ENCODE results near the gene CRLF2. TPM values are rescaled to one million over a fixed set of nuclear protein-coding genes. Genes with fewer than 3 reads are reported as not detected.
"Not testable (repeated sequence)": the region's sequence is repeated elsewhere in the genome, so short reads cannot be mapped to it uniquely, and the experiment has no call there.

CRLF2 gene
- total RNA-seq, 2 experiments from 2014 or later, result 0.44 to 1.3 TPM

DNA sequence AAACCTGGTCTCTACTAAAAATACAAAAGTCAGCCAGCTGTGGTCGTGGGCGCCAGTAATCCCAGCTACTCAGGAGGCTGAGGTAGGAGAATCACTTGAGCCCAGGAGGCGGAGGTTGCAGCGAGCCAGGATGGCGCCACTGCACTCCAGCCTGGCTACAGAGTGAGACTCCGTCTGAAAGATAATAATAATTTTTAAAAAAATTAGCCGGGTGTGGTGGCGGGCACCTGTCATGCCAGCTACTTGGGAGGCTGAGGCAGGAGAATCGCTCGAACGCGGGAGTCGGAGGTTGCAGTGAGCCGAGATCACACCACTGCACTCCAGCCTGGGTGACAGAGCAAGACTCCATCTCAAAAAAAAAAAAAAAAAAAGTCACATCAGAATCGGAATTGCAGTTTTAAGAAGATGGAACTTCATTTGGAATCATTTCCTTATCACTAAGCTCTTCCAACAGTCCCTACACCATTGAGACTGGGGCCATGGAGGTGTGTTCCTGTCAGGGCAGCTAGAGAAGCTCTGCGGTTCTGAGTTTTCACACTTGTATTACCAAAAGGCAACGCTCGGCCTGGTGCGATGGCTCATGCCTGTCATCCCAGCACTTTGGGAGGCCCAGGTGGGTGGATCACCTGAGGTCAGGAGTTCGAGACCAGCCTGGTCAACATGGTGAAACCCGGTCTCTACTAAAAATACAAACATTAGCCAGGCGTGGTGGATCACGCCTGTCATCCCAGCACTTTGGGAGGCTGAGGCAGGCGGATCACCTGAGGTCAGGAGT lies 55.6 kb downstream of the CRLF2 start:
- intact Hi-C loops (cut with micrococcal nuclease); H3K36me3 Mint-ChIP-seq; H3K4me1 Mint-ChIP-seq (ENCODE audit: low read depth); H3K27ac Mint-ChIP-seq; POLR2A ChIA-PET; H3K27me3 Mint-ChIP-seq; DNase-seq; CTCF ChIA-PET; H3K4me3 Mint-ChIP-seq; H3K9me3 Mint-ChIP-seq: not testable (repeated sequence)

DNA sequence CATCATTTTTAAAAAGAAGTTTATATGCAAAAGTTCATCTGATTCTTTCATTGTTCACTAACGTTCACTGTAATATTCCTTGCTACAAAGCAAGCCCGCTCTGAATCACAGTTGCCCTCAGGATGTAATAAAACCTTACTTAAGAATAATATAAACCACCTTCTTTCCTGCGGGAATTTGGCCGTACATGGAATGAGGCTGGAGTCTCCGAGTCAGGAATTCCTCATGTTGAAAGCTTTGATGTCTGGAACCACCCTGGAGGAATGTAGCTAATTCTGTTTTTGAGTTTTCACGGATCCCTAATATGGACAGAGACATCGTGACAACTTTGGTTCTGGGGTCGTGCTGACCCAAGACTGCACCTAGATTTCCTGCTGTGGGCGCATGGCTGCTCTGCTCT lies 58.5 kb downstream of the CRLF2 start:
- Mint-ChIP-seq H3K4me1 (ENCODE audit: low read depth) (no peaks in the 10 kb centered on the region), H3K27ac (no peak overlapping the region), H3K27me3 (peaks cover 4% of the 10 kb centered on the region), H3K9me3 (peaks cover 2% of the 10 kb centered on the region), H3K36me3 (no peaks in the 10 kb centered on the region), H3K4me3 (no peak overlapping the region)
- POLR2A ChIA-PET, result no interaction called here
- CTCF ChIA-PET, result no interaction called here
- no peak for DNase-seq
- intact Hi-C loops (cut with micrococcal nuclease), result no loop called here

DNA sequence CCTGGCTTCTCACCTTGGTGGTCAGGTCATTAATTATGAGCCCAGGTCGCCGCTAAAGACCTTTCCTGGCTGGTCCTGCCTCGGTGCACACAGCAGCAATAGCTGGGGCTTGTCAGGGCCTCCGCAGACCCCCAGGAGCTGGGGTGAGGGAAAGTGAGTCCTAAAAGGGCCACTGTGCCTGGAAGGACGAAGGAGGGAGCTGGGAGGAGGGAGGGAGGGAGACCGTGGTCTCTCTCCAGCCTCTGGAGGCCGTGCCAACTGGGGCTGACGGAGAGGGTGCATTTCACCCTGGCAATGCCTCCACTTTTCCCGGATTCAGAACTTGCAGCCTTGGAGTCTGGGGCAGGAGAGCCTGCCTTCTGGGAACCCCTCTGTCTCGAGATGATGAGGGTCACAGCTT lies 60.4 kb downstream of the CRLF2 start:
- DNase-seq, result no peak
- Mint-ChIP-seq H3K9me3 (no peaks in the 10 kb centered on the region), H3K4me3 (no peak overlapping the region), H3K36me3 (no peaks in the 10 kb centered on the region), H3K27ac (no peak overlapping the region), H3K27me3 (peaks cover 6% of the 10 kb centered on the region), H3K4me1 (ENCODE audit: low read depth) (no peaks in the 10 kb centered on the region)
- CTCF ChIA-PET, result no interaction called here
- POLR2A ChIA-PET, result no interaction called here
- intact Hi-C loops (cut with micrococcal nuclease), result no loop called here

DNA sequence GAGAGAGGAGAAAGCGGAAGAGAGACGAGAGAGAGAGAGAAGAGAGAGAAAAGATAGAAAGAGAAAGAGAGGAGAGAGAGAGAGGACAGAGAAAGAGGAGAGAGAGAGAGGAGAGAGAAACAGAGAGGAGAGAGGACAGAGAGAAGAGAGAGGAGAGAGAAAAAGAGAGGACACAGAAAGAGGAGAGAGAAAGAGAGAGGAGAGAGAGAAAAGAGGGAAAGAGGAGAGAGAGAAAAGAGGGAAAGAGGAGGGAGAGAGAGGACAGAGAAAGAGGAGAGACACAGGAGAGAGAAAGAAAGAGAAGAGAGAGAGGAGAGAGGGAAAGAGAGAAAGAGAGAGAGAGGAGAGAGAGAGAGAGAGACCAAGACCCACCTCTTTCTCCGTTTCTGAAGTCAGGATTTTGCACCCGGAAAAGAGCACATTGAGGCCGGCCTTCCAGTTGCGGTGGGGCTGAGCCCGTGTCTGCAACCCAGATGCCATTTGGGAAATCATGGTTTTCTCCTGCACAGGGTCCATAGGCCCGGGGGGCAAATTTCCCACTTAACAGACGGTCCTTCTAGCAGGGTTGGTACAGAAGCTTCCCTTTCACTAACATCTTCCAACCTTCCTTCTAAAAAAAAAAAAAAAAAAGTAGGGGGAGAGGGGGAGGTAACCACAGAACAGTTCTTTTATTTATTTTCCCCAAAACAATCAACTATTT lies 60.9 kb downstream of the CRLF2 start:
- Mint-ChIP-seq H3K4me3 (no peak overlapping the region), H3K4me1 (ENCODE audit: low read depth) (no peaks in the 10 kb centered on the region), H3K27me3 (peaks cover 6% of the 10 kb centered on the region), H3K9me3 (no peaks in the 10 kb centered on the region), H3K27ac (no peak overlapping the region), H3K36me3 (no peaks in the 10 kb centered on the region)
- DNase-seq, result no peak
- intact Hi-C loops (cut with micrococcal nuclease), result no loop called here
- CTCF ChIA-PET, result no interaction called here
- POLR2A ChIA-PET, result no interaction called here

DNA sequence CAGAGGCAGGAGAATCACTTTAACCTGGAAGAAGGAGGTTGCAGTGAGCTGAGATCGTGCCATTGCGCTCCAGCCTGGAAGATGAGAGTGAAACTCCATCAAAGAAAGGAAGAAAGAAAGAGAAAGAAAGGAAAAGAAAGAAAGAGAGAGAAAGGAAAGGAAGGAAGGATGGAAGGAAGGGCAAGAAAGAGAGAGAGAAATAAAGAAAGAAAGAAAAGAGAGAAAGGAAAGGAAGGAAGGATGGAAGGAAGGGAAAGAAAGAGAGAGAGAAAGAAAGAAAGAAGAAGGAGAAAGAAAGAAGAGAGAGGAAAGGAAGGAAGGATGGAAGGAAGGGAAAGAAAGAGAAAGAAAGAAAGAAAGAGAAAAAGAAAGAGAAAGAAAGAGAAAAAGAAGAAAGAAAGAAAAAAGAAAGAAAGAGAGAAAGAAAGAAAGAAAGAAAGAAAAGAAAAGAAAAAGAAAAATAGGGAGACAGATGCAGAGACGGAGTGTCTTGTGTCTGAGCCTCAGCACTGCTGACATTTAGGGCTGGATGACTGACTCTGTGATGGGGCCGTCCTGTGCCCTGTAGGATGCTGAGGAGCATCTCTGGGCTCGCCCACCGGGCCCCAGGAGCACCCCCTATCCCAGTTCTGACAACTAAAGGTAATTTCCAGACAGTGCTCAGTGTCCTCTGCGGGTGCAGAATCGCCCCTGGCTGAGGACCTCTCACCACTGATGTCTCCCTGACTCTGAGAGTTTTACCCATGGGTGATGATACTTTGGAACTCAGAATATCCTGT lies 61.7 kb downstream of the CRLF2 start:
- H3K27me3 Mint-ChIP-seq, result peaks cover 6% of the 10 kb centered on the region
- no peaks in the 10 kb centered on the region for H3K9me3 Mint-ChIP-seq
- intact Hi-C loops (cut with micrococcal nuclease), result no loop called here
- H3K4me1 Mint-ChIP-seq (ENCODE audit: low read depth), result no peaks in the 10 kb centered on the region
- DNase-seq, result no peak
- H3K4me3 Mint-ChIP-seq, result no peak overlapping the region
- no peaks in the 10 kb centered on the region for H3K36me3 Mint-ChIP-seq
- ChIA-PET POLR2A (no interaction called here), CTCF (no interaction called here)
- no peak overlapping the region for H3K27ac Mint-ChIP-seq

DNA sequence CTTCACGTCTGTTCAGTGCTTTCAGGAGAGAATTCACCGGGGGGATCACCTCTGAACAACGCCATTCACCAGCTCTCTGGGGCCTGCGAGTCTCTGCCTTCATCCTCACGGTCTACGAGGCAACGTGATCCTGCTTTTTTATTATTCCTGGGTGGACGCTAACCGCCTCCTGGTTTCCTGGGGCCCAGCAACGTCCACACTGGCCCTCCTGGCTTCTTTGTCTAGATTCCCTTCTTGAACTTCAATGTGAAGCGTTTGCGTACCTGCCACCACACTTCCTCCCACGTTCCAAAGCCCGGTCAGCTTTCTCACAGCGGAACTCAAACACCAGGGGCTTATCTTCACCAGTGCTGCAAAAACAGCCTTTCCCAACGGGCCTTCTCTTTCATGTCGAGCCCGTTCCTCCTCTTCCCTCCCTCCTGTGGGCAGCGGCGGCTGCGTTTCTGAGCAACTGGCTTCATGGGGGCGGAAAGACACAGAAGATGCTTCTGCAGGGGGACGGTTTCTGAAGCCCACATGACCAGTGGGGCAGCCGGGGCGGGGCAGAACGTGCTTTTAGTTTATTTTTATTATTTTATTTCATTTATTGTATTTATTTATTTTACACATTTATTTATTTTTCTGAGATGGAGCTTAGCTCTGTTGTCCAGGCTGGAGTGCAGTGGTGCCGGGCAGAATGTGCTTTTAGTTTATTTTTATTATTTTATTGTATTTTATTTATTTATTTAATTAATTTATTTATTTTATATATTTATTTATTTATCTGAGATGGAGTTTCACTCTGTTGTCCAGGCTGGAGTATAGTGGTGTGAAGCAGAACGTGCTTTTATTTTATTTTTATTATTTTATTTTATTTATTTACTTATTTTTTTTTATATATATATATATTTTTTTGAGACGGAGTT lies 64.6 kb downstream of the CRLF2 start:
- ChIA-PET POLR2A (no interaction called here), CTCF (no interaction called here)
- Mint-ChIP-seq H3K4me1 (ENCODE audit: low read depth) (no peaks in the 10 kb centered on the region), H3K27ac (no peak overlapping the region), H3K4me3 (no peak overlapping the region), H3K36me3 (no peaks in the 10 kb centered on the region), H3K27me3 (peaks cover 6% of the 10 kb centered on the region), H3K9me3 (no peaks in the 10 kb centered on the region)
- intact Hi-C loops (cut with micrococcal nuclease), result no loop called here
- DNase-seq, result no peak

DNA sequence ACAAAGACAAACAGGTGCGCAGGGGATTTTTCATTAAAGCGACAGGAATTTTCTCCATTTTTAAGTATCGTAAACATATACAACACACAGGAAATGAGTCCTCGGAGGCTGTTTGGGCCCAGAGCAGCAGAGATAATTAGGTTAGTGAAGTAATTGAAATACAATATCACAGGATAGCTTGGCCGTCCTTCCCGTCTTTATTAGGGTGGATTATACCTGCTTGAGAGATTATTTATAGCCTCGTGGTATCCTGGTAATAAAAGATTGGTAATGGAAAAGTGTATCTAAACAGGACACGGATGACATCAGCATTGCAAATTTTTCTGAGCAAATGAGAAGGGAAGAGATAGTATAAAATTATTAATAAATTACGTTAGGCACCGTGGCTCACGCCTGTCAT lies 68.2 kb downstream of the CRLF2 start:
- H3K4me1 Mint-ChIP-seq (ENCODE audit: low read depth), result no peaks in the 10 kb centered on the region

More for the DNA sequence above, 68.2 kb downstream of the CRLF2 start:
- POLR2A ChIA-PET, result no interaction called here
- intact Hi-C loops (cut with micrococcal nuclease), result no loop called here
- CTCF ChIA-PET, result no interaction called here
- H3K4me3 Mint-ChIP-seq, result no peak overlapping the region
- peaks cover 3% of the 10 kb centered on the region for H3K27me3 Mint-ChIP-seq
- DNase-seq, result no peak
- H3K27ac Mint-ChIP-seq, result no peak overlapping the region
- no peaks in the 10 kb centered on the region for H3K9me3 Mint-ChIP-seq
- H3K36me3 Mint-ChIP-seq, result no peaks in the 10 kb centered on the region

Other genes starting within 250 kb of the CRLF2 start
- gene CSF2RA, start 56.2 kb upstream of the CRLF2 start, total RNA-seq, result under 1 TPM; 0.38 to 0.39 TPM
- 1 to 10 TPM; 1.2 to 1.4 TPM for gene IL3RA, start 124.1 kb upstream of the CRLF2 start, total RNA-seq
- 100 to 1,000 TPM; 399 to 407 TPM for gene SLC25A6, start 179.5 kb upstream of the CRLF2 start, total RNA-seq
- 10 to 100 TPM; 65.2 to 67.4 TPM for gene ASMTL, start 240.3 kb upstream of the CRLF2 start, total RNA-seq

Measured in activated CD4-positive, alpha-beta memory T cell treated with anti-CD3 and anti-CD28 coated beads for 36 hours (primary cell).